Posterior vena cava (tissue), 2 donors: ENCODE data around the gene PAM. TPM values are rescaled to one million over a fixed set of nuclear protein-coding genes. Genes with fewer than 3 reads are reported as not detected.
"Not testable (repeated sequence)": the region's sequence is repeated elsewhere in the genome, so short reads cannot be mapped to it uniquely, and the experiment has no call there.

Source experiments
- DNase-seq: peaks from one replicate; pipeline ENCODE4 v3.0.0-alpha.2; 2020; ENCODE audit warnings: low spot score
- intact Hi-C, 2 donors: fragments of 100-400 bp; cut with DNase I; formaldehyde crosslinking; loops; one replicate each; pipeline versions ENCODE4 v1.14.1 to v1.14.2; 2022 to 2023
- total RNA-seq, 2 donors: library from RNA; stranded (reverse); fragmentation: NEBNext Ultra II Directional; extraction: Animal tissue kit (Norgen Biotek cat#: 25700); gene quantifications; one replicate each; pipeline ENCODE4 v1.2.1, GENCODE V29; 2021
- donor health status: DM: yes; HTN: yes; CAD: no.
- donor health status: DM: yes; HTN: yes; CAD: no.

Gene PAM
- total RNA-seq, 2 donors from 2014 or later, result 340 to 357 TPM

DNA sequence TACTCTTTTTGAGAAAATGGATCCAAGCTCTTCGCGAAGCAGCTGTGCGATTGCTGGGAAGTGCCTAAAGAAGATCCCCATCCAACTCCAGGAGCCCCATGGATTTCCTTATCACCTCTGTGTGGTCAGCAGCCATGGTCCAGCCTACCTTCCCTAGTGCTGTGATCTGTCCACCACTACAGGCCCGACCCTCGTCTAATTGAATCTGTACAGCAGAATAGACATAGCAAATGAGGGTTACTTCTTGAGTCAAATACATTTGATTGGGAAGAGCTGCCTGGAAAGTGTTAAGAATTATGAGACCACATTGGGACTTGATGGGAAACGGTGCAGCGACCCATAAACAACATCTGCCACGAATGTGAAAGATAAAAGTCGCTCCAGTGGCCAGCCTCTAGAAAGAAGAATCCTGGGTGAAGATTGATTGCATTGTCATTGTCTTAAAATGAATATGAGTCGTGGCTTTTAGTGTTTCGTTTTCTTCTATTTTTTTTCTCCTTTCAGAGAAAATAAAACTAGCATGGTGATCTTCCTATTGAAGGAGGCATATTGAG is 118.4 kb downstream of the PAM start:
- intact Hi-C loops, result no loop called here
- no peak for DNase-seq

DNA sequence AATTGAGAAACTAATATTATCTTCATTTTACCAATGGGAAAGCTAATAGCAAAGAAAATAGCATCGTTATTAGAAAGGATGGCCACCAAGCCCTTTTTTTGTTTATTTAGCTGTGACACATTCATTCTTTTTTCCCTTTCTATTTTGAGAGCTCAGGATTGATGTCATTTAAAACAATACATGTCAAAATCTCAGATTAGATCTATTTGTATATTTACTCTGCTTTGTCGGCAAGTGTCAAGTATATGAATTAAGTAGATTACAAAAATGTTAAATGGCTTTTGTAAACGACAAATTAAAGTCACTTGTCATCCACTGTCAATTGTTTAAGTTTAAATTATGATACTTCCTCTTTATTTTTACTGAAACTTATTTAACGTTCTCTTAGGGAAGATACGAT is 118.9 kb downstream of the PAM start:
- no peak for DNase-seq
- intact Hi-C loops, result no loop called here

DNA sequence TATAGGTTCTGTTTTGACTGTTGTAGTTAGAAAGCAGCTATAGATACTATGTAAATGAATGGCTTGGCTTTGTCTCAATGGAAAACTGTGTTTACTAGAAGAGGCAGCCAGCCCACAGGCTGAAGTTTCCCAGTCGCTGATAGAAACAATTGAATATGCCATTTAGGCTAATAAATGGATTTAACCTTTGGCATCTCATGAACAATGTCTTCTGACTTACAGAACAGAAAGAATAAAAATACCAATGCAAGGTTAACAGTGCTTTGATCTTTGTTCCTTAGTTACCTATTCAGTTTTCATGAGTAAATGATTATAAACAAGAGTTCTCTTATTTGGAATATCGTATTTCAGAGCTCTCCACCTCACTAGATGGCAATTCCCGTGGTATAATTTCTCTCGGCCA is 120.6 kb downstream of the PAM start:
- intact Hi-C loops, result no loop called here
- no peak for DNase-seq

DNA sequence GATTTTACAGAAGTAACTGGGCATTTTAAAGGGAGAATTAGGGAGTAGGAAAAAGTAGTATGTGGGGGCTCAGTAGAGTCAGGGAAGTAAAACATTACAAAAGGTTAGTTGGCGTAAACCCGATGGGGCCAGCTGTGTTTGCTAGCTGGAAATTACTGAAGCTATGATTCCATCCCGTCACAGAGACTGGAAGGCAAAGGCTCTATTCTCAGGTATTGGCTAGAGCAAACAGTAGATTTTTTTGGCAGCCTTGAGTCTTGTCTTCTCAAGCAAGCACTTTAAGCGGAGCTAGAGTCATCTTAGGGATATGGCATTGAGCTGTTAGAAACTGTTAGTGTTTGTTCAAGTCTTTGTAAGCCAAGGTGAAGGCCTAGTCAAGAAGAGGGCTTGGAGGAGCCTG is 121.5 kb downstream of the PAM start:
- intact Hi-C loops, result no loop called here
- DNase-seq, result no peak

DNA sequence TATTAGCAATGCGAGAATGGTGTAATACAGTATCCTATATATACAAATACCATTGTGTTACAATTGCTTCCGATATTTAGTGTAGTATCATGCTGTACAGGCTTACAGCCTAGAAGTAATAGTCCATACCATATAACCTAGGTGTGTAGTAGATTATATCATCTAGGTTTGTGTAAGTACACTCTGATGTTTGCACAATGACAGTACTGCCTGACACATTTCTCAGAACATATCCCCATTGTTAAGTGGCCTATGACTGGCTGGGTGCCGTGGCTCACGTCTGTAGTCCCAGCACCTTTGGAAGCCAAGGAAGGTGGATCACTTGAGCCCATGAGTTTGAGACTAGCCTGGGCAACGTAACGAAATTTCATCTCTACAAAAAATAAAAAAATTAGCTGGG is 124.6 kb downstream of the PAM start:
- DNase-seq, result no peak
- intact Hi-C loops, result no loop called here

DNA sequence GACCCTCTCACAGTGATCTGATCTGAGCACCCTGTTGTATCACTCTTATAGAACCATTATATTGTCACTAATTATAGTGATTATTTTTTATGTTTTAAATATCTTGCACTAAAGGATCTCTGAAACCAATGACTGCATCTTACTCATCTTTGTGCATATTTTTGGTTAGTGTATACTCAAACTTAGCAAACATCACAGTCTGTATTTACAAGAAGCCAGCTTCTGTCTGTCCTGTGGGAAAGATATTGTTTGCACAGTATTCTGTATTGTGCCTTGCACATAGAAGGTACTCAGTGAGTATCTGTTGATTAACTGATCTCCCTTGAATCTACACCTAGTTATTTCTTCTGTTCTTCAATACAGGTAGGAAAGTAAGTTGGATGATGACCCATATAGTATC is 131.5 kb downstream of the PAM start:
- intact Hi-C loops, result no loop called here
- DNase-seq, result no peak

DNA sequence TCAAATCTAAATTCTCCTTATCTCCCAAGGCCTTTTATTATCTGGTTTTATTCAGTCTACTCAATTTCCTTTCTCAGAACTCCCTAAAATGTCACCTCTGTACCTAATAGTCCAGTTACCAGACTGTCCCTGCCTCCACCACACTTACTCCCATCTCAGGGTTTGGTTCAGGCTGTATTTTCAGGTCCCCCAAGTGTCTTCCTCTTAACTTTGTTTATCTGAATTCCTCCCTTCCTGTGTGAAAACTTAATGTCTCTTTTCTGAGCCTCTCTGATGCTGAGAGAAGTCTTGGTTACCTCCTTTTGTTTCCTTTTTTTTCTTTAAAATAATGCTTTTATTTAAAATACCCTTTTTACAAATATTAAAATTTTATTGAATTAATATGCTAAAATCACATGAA is 133.4 kb downstream of the PAM start:
- intact Hi-C loops, result no loop called here

DNA sequence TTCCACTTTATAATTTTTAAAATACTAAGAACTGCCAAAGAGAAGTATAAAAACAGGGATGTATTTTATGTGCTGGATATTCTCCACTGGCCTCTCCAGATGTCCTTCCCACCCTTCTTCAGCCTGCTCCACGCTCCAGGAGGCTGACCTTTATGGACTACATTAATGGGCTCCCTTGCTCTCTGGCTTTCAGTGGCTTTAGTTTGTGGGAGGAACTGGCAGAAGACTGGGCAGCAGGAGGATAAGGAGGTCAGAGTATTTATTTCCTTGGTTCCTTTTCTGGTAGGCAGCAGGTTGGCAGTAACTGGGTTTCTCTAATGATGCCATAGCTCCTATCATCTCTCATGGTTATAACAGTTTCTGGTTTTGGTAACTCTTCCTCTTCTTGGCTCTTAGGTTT is 133.9 kb downstream of the PAM start:
- intact Hi-C loops, result no loop called here
- DNase-seq, result no peak

More for the DNA sequence above, 133.4 kb downstream of the PAM start:
- DNase-seq, result no peak

DNA sequence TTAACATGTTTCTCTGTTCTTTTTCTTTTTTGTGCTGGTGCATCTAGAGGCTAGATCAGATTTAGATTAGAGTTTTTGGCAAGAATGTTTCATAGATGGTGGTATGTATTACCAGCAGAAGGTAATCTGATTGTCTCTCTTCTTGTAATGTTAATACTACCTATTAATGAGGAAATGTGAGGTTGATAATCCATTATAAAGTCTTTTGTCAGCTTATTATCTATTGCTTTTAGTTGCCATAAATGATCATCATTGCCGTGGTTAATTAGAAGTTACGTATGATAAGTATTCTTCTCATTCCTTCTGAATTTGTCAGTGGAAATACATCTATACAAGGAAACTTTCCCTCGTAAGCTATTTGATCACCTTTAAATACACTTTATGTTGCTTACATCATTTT is 135.0 kb downstream of the PAM start:
- no peak for DNase-seq
- intact Hi-C loops, result no loop called here

DNA sequence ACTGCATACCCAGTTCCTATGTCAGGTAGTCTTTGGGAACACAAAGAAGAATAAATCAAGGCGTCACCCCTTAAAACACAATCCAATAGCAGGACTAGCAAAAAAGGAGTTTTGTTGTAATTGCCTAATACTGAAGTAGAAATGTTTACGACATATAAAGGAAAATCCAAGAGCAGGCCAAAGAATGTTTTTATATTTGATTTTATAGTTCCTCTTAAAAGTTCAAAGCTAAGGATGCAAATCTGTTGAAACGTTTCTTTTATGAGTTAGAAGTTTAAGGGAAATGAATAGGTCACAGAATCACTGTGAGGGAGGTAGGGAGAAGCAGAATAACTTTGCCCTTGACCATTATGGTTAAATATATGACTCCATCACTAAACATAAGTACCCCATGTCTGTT is 136.1 kb downstream of the PAM start:
- no peak for DNase-seq
- intact Hi-C loops, result no loop called here

DNA sequence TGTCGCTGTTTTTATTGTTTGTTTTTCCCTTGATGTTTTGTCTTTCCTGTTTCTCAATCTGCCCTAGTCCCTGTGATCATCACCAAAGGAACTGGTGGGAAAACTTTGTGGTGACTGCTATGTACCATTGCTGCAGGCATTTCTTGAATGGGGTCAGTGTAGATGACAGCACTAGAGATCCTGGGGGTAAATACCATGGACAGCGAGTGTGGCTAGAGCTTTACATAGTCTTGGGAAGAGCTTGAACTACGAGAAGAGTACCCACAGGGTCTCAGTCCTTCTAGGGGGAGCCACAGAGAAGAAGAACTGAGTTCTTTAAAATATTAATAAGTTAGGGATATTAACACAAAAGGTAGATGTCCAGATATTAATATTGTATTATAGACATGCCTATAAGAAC is 138.8 kb downstream of the PAM start:
- intact Hi-C loops, result no loop called here
- DNase-seq, result no peak

DNA sequence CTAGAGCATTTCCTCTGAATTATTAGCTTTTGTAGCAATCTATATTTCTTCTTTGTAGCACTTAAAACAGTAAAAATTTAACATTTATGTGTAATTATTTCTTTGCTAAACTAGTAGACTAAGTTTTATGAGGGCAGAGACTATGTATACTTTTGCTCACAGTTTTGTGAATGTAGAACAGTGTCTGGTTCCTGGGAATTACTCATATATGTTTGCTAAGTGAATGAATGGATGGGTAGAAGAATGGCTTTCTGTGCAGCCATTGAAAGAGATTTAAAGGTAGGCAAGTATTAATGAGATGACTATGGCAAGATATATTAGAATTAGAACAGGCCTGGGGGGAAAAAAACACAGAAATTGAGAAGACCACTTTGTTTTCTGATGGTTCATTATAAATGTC is 140.1 kb downstream of the PAM start:
- intact Hi-C loops, result no loop called here
- DNase-seq, result no peak

DNA sequence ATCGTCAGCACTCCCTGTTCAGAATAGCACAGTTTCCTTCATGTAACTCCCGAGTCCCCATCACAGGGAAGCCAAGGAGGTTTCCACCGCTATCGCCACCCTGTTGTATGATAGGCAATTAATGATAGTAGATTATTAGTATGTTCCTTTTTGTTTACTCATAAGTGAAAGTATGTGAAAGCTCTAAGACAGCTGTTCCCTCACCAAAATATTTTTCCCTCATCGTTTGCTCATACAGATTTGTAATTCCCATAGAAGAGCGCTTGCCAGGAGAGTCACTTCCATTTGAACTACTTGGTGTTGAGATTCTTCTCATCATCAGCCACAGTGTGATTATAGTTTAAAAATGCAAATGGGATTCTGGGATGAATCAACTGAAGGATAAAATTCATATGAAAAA is 140.9 kb downstream of the PAM start:
- no peak for DNase-seq
- intact Hi-C loops, result no loop called here

DNA sequence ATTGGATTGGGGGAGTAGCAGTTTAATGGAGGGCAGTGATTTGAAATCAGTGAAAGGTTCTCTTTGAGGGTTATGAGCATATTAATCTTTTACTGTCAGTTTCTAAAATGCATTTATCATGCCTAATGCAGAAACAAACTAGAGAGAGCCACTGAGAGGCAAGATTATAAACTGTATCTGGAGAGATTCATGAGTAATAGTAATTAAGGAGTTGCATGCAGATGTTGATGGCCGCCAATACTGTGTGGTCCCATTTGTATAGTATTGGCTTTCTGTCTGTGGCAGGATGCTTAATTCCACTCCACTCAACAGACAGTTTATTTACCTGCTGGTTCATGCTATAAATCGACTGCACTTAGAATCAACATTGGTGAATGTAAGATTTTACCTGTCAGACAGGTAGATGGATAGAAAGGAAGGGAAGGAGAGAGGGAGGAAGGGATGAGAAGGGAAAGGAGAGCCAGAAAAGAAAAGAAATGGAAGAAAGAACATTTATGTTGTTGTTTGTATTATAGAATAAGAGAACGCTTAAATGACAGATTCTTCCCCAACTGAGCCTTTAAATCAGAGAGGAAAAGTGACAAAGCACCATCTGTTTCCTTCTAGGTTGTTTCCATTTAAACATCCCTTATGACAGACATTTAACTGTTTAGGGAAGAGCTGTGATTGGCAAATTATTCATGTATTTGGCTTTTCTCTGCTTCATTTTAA is 146.5 kb downstream of the PAM start:
- no peak for DNase-seq
- intact Hi-C loops, result no loop called here

DNA sequence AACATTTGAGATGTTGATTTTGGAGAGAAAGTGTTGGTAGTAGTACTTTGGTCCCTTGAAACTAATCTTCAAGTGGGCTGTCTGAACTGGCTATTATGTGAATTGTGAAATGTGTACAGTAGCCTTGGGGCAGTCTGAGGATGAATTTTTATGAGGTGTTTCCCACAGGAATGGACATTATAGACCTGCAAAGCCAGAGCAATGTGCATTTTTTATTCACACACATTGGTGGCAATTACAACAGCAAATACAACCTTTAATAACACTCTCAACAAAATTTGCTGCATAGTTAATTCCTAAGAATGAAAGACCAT is 147.0 kb downstream of the PAM start:
- intact Hi-C loops, result no loop called here
- no peak for DNase-seq

DNA sequence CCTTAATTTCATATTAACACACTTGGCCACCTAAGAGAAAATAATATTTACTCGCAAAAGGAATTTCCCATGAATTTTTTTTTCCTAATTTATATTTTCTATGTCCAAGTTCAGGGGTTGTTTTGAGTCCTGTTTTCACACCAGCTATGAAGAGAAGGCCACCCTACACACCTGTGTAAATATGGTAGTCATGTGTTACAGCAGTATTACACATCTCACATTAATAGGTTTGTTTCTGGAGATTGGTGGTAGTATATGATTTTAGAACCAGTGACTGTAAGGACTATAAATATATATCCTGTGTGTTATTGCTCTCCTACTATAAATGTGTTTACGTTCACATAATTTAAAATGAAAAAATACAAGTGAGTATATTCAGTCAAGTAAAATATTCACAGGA is 147.5 kb downstream of the PAM start:
- DNase-seq, result no peak
- intact Hi-C loops, result no loop called here

DNA sequence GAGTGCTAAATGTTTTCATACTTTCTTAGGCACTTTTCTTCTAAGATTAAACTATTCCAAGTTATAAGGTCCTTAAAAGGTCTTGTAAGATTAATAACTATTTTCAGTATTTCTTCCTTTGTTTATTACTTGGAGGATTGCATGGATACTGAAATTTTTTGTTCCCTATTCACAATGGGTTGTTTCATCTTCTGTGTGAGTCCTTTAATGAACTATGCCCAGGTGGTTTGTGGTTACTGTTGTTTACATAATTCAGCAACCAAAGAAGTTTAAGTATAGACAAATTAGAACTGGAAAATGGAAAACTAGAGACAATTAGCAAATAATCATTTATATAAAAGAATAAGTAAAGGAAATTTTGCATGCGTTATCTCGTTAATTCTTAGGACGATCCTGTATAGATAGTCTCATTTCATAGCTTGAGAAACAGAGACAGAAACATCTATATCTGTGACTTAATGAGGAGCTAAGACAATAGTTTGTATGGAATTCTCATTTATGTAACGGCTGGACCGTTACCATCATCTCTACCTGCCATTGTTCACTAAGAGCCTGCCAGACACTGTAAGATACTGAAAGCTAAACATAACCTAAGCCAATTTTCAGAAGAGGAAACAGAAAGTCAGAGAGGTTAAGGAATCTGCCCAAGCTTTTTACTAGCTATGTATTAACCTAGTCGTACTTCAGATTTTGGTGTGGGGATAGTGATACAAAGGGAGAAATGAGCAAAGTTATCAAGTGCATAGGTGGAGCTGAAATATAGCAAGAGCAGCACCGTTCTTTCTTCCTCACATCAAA is 148.2 kb downstream of the PAM start:
- DNase-seq, result no peak
- intact Hi-C loops, result no loop called here

DNA sequence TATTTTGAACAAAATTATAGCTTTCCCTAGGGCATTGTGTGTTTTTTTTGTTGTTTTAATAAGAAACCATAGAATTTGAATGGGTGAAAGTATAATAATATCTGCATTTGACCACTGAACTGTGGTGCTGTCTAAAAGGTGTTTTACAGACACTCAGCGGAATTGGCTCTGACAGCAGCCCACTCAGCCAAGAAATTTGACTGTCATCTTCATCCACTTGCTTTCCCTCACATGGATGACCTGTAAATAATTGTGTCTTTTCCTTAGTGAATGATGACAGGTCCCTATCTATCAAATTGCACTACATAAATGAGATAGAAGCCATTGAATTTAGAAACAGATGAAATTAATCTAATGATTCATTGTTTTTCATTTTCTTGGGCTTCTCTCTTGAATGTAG is 150.0 kb downstream of the PAM start:
- no peak for DNase-seq
- intact Hi-C loops, result no loop called here

DNA sequence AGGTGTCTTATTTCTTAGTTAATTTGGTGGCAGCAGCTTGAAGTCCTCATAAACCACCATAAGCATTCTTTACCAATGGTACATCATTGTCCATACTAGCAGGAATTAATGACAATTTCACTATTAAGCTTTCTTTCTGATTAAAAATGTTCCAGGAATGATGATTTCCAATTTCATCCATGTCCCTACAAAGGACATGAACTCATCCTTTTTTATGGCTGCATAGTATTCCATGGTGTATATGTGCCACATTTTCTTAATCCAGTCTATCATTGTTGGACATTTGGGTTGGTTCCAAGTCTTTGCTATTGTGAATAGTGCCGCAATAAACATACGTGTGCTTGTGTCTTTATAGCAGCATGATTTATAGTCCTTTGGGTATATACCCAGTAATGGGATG is 152.0 kb downstream of the PAM start:
- DNase-seq, intact Hi-C loops: not testable (repeated sequence)

DNA sequence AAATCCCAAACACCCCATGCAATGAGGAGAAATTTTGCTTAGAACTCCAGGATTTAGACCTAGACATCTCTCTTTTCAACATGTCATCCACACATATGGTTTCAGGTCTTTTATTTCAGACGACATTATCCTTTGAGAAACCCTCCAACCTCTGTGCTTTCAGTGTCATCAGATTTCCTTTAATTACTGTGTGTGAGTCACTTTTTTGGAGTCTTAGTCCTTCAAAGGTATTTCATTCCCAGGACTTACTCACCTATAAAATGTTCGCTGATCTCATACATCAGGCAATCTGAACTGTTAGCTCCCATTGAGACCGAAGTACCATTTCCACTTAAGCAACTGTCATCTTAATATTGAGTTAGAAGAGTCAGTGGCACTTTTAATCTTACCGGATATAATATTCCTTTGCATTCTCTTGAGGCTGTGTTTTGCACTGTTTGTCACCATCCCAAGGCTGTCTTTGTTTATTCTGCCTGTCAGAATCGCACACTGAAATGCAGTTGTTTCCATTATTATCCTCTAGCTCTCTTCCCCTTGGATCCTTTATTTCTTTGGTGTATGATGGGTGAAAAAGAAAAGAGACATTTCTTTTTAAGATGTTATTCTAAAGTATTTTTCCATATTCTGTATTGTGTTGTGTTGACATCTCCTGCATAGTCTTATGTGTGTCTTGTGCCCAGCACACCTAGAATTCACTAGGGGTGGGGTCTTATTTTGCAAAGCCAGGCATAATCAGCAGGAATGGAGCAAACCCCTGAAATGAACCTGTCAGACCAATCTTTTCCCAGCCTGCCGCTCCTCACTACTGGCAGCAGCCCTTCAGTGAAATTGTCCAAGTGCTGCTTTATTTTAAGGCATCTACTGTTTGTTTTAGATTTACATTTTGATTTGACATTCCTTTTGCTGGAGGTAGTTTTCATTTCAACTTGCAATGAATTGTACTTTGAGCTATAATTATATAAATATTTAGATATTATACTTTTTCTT is 155.4 kb downstream of the PAM start:
- DNase-seq, result no peak
- intact Hi-C loops, result no loop called here
